GM19395 (cell line): ENCODE results near the gene COBL.

ENCODE experiments used
- ATAC-seq: cut with Tn5 transposase; IDR thresholded peaks from one replicate; pipeline ENCODE4 v1.9.1; 2021; ENCODE audit warnings: mild to moderate bottlenecking, moderate library complexity; ENCODE audit not compliant: unreplicated experiment

COBL gene

GRCh38 chr7:51062222-51062987 is 254.2 kb downstream of the COBL start:
- ATAC-seq = no peak

GRCh38 chr7:51060536-51060935 is 256.1 kb downstream of the COBL start:
- no peak for ATAC-seq

- ATAC-seq = no peak
These were observed 257.0 kb downstream of the COBL start for GRCh38 chr7:51059504-51060142.

GRCh38 chr7:51058764-51059163 is 257.8 kb downstream of the COBL start:
- ATAC-seq = no peak

GRCh38 chr7:51055039-51055840 is 261.4 kb downstream of the COBL start:
- ATAC-seq = no peak

- no peak for ATAC-seq
These were observed 262.4 kb downstream of the COBL start for GRCh38 chr7:51054231-51054630.

GRCh38 chr7:51053160-51053925 is 263.3 kb downstream of the COBL start:
- no peak for ATAC-seq

GRCh38 chr7:51046482-51046881 is 270.1 kb downstream of the COBL start:
- no peak for ATAC-seq

GRCh38 chr7:51046103-51046466 is 270.5 kb downstream of the COBL start:
- no peak for ATAC-seq

GRCh38 chr7:51045319-51046102 is 271.1 kb downstream of the COBL start:
- no peak for ATAC-seq

GRCh38 chr7:51043461-51043860 is 273.1 kb downstream of the COBL start:
- ATAC-seq = no peak

GRCh38 chr7:51040787-51041186 is 275.8 kb downstream of the COBL start:
- ATAC-seq = no peak

GRCh38 chr7:51038573-51038972 is 278.0 kb downstream of the COBL start:
- no peak for ATAC-seq

GRCh38 chr7:51035716-51036115 is 280.9 kb downstream of the COBL start:
- ATAC-seq = no peak

GRCh38 chr7:51034521-51035264 is 281.9 kb downstream of the COBL start:
- no peak for ATAC-seq

- no peak for ATAC-seq
These were observed 282.7 kb downstream of the COBL start for GRCh38 chr7:51033727-51034520.

GRCh38 chr7:51031791-51032515 is 284.7 kb downstream of the COBL start:
- ATAC-seq = no peak

GRCh38 chr7:51031216-51031615 is 285.4 kb downstream of the COBL start:
- ATAC-seq = no peak
